ENCODE measurements around the gene NKX2-3.

NKX2-3 gene

GRCh38 chr10:99532687-99533495 lies at the start of gene NKX2-3:
Gene NKX2-3 (plus strand): TSS chr10:99532942. CDS start chr10:99533132, 190 bp downstream.
- DNase-seq = peak; percentile 62

GRCh38 chr10:99484626-99485581 lies 47.8 kb upstream of the NKX2-3 start:
- DNase-seq = no peak

GRCh38 chr10:99487125-99487807 lies 45.5 kb upstream of the NKX2-3 start:
- no peak for DNase-seq

- DNase-seq = no peak
These were observed 43.5 kb upstream of the NKX2-3 start for GRCh38 chr10:99489271-99489670.

DNA sequence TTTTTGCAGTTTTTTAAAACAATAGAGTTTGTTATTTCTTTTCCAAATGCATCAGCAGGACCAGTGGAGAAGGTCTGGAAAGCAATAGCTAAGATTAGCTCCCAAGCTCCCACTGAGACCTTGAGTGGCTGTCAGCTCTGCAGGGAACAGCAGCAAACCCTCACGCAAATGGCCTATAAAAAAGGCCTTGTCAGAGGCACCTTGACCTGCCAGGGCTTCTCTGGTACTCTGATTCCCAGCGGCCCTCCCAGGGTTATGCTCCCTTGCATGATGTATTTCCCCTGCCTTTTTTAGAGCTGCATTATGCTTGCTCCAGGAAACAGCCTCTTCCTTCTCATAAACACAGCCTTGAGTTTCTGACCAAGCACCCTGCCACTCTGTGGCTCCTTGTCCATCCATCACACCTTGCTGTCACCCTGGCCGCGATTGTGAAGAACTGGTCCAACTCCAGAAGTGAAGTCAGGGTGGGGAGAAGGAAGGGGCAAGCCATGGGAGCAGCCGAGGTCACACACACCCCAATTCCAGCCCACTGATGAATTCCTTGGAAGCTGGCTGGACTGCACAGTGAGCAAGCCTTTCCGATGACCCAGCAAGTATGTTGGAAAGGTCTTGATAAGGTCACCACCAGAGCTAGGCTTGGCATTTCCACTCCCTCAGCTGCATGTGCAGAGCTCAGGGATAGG lies 35.3 kb upstream of the NKX2-3 start:
- DNase-seq = no peak

GRCh38 chr10:99506416-99506815 lies 26.3 kb upstream of the NKX2-3 start:
- DNase-seq = no peak

- DNase-seq = no peak
These were observed 25.5 kb upstream of the NKX2-3 start for GRCh38 chr10:99507265-99507664.

GRCh38 chr10:99513061-99513460 lies 19.7 kb upstream of the NKX2-3 start:
- no peak for DNase-seq

GRCh38 chr10:99519690-99520039 lies 13.1 kb upstream of the NKX2-3 start:
- DNase-seq = no peak

- no peak for DNase-seq
These were observed 12.5 kb upstream of the NKX2-3 start for GRCh38 chr10:99520040-99520846.

DNA sequence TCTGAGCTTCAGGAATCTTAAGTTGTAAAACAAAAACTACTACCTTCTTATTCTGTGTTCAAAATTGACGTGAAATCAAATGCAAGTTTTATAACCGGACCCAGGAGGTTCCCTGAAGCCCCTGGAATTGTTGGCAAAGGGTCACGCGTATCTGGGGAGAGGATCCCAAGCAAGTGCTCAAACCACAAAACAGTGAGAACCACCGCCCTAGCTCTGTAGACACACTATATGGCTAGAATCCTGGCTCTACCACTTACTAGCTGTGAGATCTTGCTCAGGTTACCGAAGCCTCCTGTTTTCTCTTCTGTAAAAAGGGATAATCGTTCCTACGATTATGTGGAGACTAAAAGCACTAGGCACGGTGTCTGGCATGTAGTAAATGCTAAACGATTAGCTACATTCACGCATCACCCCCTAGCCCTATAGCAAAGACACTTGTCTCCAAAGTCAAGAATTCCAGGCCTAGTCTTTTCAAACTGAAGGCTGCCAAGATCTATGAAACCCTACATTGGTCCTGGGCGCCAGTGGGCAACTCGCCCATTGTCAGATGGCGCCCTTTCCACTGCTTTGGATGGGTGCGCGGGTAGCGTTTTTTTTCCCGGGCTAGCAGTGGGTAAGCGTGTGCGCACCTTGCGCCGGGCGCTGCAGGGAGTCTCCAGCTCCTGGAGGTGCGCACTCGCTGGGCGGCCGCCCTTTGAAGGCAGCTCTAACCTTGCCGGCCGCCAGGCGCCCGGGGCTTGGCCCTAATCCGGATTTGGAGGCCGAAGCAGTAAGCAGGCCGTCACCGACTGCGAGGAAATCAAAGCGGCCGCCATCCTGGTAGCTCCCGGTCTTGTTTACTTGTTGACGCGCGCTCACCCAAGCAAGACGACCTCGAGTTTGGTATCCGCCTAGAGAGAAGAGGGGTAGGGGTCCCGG lies 11.6 kb upstream of the NKX2-3 start:
- DNase-seq = no peak

- no peak for DNase-seq
These were observed 10.8 kb upstream of the NKX2-3 start for GRCh38 chr10:99521765-99522469.

- DNase-seq = no peak
These were observed 10.1 kb upstream of the NKX2-3 start for GRCh38 chr10:99522470-99523250.

DNA sequence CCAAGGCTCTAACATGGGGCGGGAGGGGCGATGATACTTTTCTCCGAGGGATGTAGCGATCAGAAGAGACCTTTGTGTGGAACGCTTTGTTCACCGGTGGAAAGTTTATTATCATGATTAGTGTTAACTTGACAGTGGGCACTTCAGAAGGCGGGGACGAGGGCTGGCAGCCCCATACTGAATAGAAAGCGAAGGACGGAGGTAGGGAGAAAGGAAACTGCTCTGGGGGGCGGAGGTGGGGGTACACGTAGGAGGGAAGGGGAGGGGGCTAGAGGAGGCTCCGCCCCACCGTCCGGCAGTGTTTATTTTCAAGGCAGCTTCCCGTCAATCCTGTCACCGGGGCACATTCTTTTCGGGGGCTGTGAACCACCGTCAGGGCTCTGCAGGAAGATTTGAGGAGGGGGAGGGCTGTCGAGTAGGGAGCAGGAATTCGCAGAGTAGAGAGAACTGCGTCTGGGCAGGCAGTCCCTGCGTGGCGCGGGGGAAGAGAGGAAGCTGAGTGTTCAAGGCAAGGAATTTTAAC lies 9.4 kb upstream of the NKX2-3 start:
- no peak for DNase-seq

GRCh38 chr10:99524050-99524666 lies 8.6 kb upstream of the NKX2-3 start:
- no peak for DNase-seq

- DNase-seq = no peak
These were observed 7.9 kb upstream of the NKX2-3 start for GRCh38 chr10:99524736-99525380.

DNA sequence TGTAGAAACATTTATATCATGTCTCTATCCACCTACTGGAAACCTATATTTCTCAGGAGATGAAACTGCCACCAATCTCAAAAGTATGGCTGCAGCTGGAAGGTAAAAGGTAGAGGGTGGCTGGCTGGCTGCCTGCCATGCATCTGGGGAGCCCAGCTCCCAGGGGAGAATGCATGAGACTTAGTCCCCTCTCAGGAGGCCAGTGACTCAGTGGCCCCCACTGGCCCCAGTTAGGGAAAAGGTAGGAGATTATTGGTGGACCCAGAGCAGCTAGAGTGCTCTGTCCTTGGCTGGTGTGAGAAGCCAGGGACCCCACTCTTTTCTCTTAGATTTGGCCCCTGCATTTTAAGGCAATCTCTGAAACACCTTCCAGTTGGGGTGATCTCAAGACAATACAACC lies 6.8 kb upstream of the NKX2-3 start:
- no peak for DNase-seq
